CD4-positive, alpha-beta T cell (primary cell): ENCODE results near the gene PCYOX1L. TPM values are rescaled to one million over a fixed set of nuclear protein-coding genes. Genes with fewer than 3 reads are reported as not detected.

ENCODE experiments used
- ATAC-seq: fragments of 200-7000 bp; cut with Tn5 transposase; one replicate; pipeline ENCODE4 v1.10.0; 2022; ENCODE audit warnings: mild to moderate bottlenecking; ENCODE audit not compliant: poor library complexity
- CTCF ChIA-PET: fragments of 350-600 bp; sonication (Branson Sonifier 250); formaldehyde crosslinking; loops from one replicate; lab custom pipeline; 2021; ENCODE audit warnings: antibody characterized with exemption, inconsistent platforms; lab: Charles Lee
- POLR2A ChIA-PET: fragments of 350-600 bp; sonication (Branson Sonifier 250); formaldehyde crosslinking; loops from one replicate; lab custom pipeline; 2021; ENCODE audit warnings: antibody characterized with exemption, inconsistent platforms; lab: Charles Lee
- DNase-seq, 14 experiments: peaks; one replicate each; pipeline ENCODE4 v3.0.0-alpha.2; 2013 to 2020; ENCODE audit warnings: mixed read lengths in 2 of 14
- H3K27ac ChIP-seq, 2 donors: one replicate each; pipeline versions ENCODE4 v1.5.1 to v1.7.0; 2013; ENCODE audit warnings: low read length in 2 of 2, low read depth in 1 of 2, mild to moderate bottlenecking in 1 of 2
- H3K27me3 ChIP-seq, 2 experiments: 1 replicate in 1 of 2; 2 replicates in 1 of 2; pipeline versions ENCODE4 v1.6.1 to v1.7.0; 2013; ENCODE audit warnings: low read length in 2 of 2, control low read depth in 1 of 2, mild to moderate bottlenecking in 1 of 2, moderate library complexity in 1 of 2; ENCODE audit not compliant: insufficient read depth in 2 of 2, control insufficient read depth in 1 of 2
- H3K36me3 ChIP-seq: one replicate; pipeline ENCODE4 v1.6.1; 2013; ENCODE audit warnings: low read length, control low read depth; ENCODE audit not compliant: insufficient read depth
- H3K4me1 ChIP-seq: one replicate; pipeline ENCODE4 v1.6.1; 2013; ENCODE audit warnings: low read length, control low read depth; ENCODE audit not compliant: insufficient read depth
- H3K4me3 ChIP-seq: one replicate; pipeline ENCODE4 v1.5.1; 2013; ENCODE audit warnings: mild to moderate bottlenecking, low read length, moderate library complexity
- H3K9me3 ChIP-seq, 2 experiments: 1 replicate in 1 of 2; 2 replicates in 1 of 2; pipeline versions ENCODE4 v1.6.1 to v1.7.0; 2013; ENCODE audit warnings: low read length in 2 of 2, mild to moderate bottlenecking in 2 of 2, control low read depth in 1 of 2, moderate library complexity in 1 of 2; ENCODE audit not compliant: control insufficient read depth in 1 of 2, insufficient read depth in 1 of 2
- H3K27ac Mint-ChIP-seq: one replicate; pipeline ENCODE4 v1.8.0; 2020; ENCODE audit warnings: mixed read lengths
- H3K27me3 Mint-ChIP-seq: one replicate; pipeline ENCODE4 v1.8.0; 2021; ENCODE audit warnings: mixed read lengths
- H3K36me3 Mint-ChIP-seq: one replicate; pipeline ENCODE4 v1.8.0; 2021; ENCODE audit warnings: low read depth, mixed read lengths
- H3K4me1 Mint-ChIP-seq: one replicate; pipeline ENCODE4 v1.8.0; 2021; ENCODE audit warnings: low read depth, mixed read lengths
- H3K4me3 Mint-ChIP-seq: one replicate; pipeline ENCODE4 v1.8.0; 2020; ENCODE audit warnings: mild to moderate bottlenecking, mixed read lengths
- H3K9me3 Mint-ChIP-seq: one replicate; pipeline ENCODE4 v1.8.0; 2020; ENCODE audit warnings: mixed read lengths
- CTCF ChIP-seq: fragments of 200-600 bp; IDR thresholded peaks from one replicate; pipeline ENCODE4 v1.8.0; 2022; ENCODE audit warnings: antibody characterized with exemption, mild to moderate bottlenecking
- intact Hi-C, 2 experiments: fragments of 100-400 bp; cut with DNase I in 1 of 2; cut with micrococcal nuclease in 1 of 2; formaldehyde crosslinking; loops; one replicate each; pipeline versions ENCODE4 v1.15.1 to v1.9.0; 2023 to 2025; cut with DNase I, micrococcal nuclease
- total RNA-seq, 174 experiments: library from RNA in 2 of 174; stranded (reverse) in 2 of 174; gene quantifications; one replicate each; pipeline ENCODE4 v1.2.3 and lab custom pipeline; 2021 to 2026

Gene PCYOX1L
- total RNA-seq, 2 experiments from 2014 or later, result 22.9 to 24.8 TPM

- ChIA-PET POLR2A (interaction anchor here (1.3 kb wide), 1 partner anchor 21 kb away, joined by 5 read pairs; no protein-coding TSS in a partner anchor), CTCF (interaction anchor here (1.6 to 1.8 kb wide), 2 partner anchors 11 to 44 kb away, joined by 5 to 6 read pairs; no protein-coding TSS in a partner anchor)
- intact Hi-C loops, result no loop called here
Measured at GRCh38 chr5:149323621-149324205, 34.1 kb upstream of the PCYOX1L start.

GRCh38 chr5:149324641-149325040 lies 33.2 kb upstream of the PCYOX1L start:
- ATAC-seq (no peak), DNase-seq (no peak)
- H3K27me3 ChIP-seq, result no peaks in the 10 kb centered on the region
- ChIA-PET POLR2A (interaction anchor here (1.3 to 3.2 kb wide), 2 partner anchors 20 kb away, joined by 5 to 7 read pairs; partner anchors contain the start of gene GRPEL2), CTCF (no interaction called here)
- H3K4me1 ChIP-seq, result no peaks in the 10 kb centered on the region
- intact Hi-C loops, result no loop called here
- no peaks in the 10 kb centered on the region for H3K27me3 Mint-ChIP-seq
- peaks cover 2% of the 10 kb centered on the region for H3K9me3 Mint-ChIP-seq
- no peaks in the 10 kb centered on the region for H3K36me3 Mint-ChIP-seq
- no peaks in the 10 kb centered on the region for H3K36me3 ChIP-seq
- H3K4me3 Mint-ChIP-seq, result no peak overlapping the region
- H3K4me3 ChIP-seq, result no peak overlapping the region
- H3K9me3 ChIP-seq, result peaks cover 0 to 6% of the 10 kb centered on the region in 2 experiments
- no peak for TF ChIP-seq CTCF
- no peaks in the 10 kb centered on the region for H3K4me1 Mint-ChIP-seq
- no peak overlapping the region for H3K27ac Mint-ChIP-seq
- no peak overlapping the region for H3K27ac ChIP-seq

More at GRCh38 chr5:149323621-149324205, 34.1 kb upstream of the PCYOX1L start:
- no peak for ATAC-seq
- no peak for TF ChIP-seq CTCF
- peaks cover 0 to 6% of the 10 kb centered on the region in 2 experiments for H3K9me3 ChIP-seq
- H3K27ac ChIP-seq, result no peak overlapping the region
- no peaks in the 10 kb centered on the region for H3K4me1 Mint-ChIP-seq
- no peak overlapping the region for H3K27ac Mint-ChIP-seq
- no peak overlapping the region for H3K4me3 Mint-ChIP-seq
- no peaks in the 10 kb centered on the region for H3K36me3 ChIP-seq
- no peaks in the 10 kb centered on the region for H3K4me1 ChIP-seq
- H3K36me3 Mint-ChIP-seq, result no peaks in the 10 kb centered on the region
- no peak overlapping the region for H3K4me3 ChIP-seq
- peaks cover 2% of the 10 kb centered on the region for H3K9me3 Mint-ChIP-seq
- no peak for DNase-seq
- no peaks in the 10 kb centered on the region for H3K27me3 ChIP-seq
- no peaks in the 10 kb centered on the region for H3K27me3 Mint-ChIP-seq

GRCh38 chr5:149325166-149325735 lies 32.6 kb upstream of the PCYOX1L start:
- no peaks in the 10 kb centered on the region for H3K4me1 ChIP-seq
- H3K36me3 ChIP-seq, result no peaks in the 10 kb centered on the region
- Mint-ChIP-seq H3K9me3 (peaks cover 2% of the 10 kb centered on the region), H3K27ac (no peak overlapping the region), H3K4me1 (no peaks in the 10 kb centered on the region), H3K4me3 (no peak overlapping the region), H3K27me3 (no peaks in the 10 kb centered on the region), H3K36me3 (no peaks in the 10 kb centered on the region)
- H3K9me3 ChIP-seq, result peaks cover 0 to 6% of the 10 kb centered on the region in 2 experiments
- H3K27me3 ChIP-seq, result no peaks in the 10 kb centered on the region
- ChIA-PET CTCF (no interaction called here), POLR2A (interaction anchor here (0.5 to 3.2 kb wide), 3 partner anchors 12 to 584 kb away, joined by 3 to 7 read pairs (median 3); partner anchors contain the start of gene GRPEL2)
- no peak overlapping the region for H3K27ac ChIP-seq
- no peak overlapping the region for H3K4me3 ChIP-seq
- DNase-seq (no peak), ATAC-seq (no peak)
- TF ChIP-seq CTCF, result no peak
- intact Hi-C loops, result no loop called here
